ENCODE results near the gene MSRB1. TPM values are rescaled to one million over a fixed set of nuclear protein-coding genes. Genes with fewer than 3 reads are reported as not detected.

The MSRB1 gene
- polyA plus RNA-seq, 1 donor from 2014 or later = 6.0 TPM

DNA sequence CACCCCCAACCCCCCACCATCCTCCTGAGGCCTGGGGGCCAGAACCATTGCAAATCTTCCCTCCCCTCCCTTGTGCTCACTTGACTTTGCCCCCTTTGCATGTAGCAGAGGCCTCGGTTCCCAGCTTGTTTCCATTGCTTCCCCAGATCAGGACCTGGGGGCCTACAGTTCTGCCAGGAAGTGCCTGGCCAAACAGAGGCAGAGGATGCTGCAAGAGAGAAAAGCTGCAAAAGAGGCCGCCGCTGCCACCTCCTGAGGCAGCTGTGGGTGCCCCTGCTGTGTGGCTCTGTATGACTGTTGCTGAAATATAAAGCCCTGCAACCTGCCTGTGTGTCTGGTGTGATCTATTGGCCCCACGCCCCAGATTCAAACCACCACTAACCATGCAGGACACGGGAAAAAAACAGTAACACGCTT, 18.7 kb upstream of the MSRB1 start:
- Histone ChIP-seq H2AFZ (ENCODE audit: low read depth, low read length) (no peak overlapping the region), H3K27ac (ENCODE audit: low read length) (no peak overlapping the region), H3K79me2 (replicated peaks; ENCODE audit: insufficient read depth, low read length) (peaks cover 19% of the 10 kb centered on the region)

DNA sequence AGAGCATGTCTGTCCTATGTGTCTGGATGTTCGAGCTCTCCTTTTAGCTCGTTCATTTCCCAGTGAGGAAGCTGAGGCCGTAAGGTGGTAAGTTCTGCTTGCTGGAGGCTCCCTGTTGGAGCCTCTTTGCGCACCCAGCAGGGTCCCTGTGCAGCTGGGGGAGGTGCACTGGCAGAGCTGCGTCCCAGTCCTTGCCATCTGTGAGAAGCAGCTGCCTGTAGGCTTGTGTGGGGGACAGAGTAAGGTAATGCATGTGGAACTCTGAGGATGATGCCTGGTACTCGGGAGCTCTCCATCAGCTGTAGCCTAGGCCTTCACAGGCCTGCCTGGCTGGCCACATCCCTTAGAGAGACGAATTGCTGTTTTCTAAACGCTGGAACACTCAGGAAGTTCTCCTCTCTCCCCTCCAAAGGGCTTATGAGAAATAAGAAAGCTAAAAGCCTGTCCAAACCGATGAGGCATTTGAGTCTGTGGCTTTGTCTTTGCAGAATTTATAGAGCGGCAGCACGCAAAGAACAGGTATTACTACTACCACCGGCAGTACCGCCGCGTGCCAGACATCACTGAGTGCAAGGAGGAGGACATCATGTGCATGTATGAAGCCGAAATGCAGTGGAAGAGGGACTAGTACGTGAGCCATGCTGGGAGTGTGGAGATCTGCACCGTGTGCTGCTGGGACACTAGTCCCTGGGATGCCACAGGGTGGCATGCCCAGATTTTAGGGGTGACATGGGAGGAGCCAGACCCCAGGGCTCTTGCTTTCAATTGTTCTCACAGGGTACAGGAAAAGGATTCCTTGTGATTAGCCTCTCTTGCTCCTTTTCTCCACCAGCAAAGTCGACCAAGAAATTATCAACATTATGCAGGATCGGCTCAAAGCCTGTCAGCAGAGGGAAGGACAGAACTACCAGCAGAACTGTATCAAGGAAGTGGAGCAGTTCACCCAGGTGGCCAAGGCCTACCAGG, 17.9 kb upstream of the MSRB1 start:
- Histone ChIP-seq H4K20me1 (ENCODE audit: insufficient read depth) (no peaks in the 10 kb centered on the region), H3K9ac (ENCODE audit: low read length) (peak overlapping the region; percentile 96), H3K27me3 (ENCODE audit: insufficient read depth, low read depth, low read length) (no peaks in the 10 kb centered on the region), H3K4me2 (ENCODE audit: low read length) (no peak overlapping the region), H3K4me3 (ENCODE audit: low read length) (peak overlapping the region; percentile 97), H3K79me2 (replicated peaks; ENCODE audit: insufficient read depth, low read length) (peaks cover 18% of the 10 kb centered on the region), H3K9me3 (ENCODE audit: low read length) (no peaks in the 10 kb centered on the region), H3K27ac (ENCODE audit: low read length) (no peak overlapping the region), H2AFZ (ENCODE audit: low read depth, low read length) (no peak overlapping the region), H3F3A (ENCODE audit: insufficient read depth, low read length, poor library complexity, severe bottlenecking) (no peaks in the 10 kb centered on the region), H3K9me2 (ENCODE audit: insufficient read depth, low read length) (no peaks in the 10 kb centered on the region), H3K36me3 (ENCODE audit: insufficient read depth, low read length) (no peaks in the 10 kb centered on the region)
- TF ChIP-seq EP300 (conservative IDR thresholded peaks at IDR 0.05; ENCODE audit: poor library complexity, severe bottlenecking) (no peak), TAF1 (IDR thresholded peaks at IDR 0.05; ENCODE audit: low read depth) (no peak), SMC3 (conservative IDR thresholded peaks at IDR 0.05; ENCODE audit: poor library complexity) (no peak), MXI1 (conservative IDR thresholded peaks at IDR 0.05; ENCODE audit: poor library complexity, severe bottlenecking) (no peak), POLR2AphosphoS5 (IDR thresholded peaks at IDR 0.05) (no peak), RAD21 (conservative IDR thresholded peaks at IDR 0.05) (no peak), EZH2 (IDR thresholded peaks at IDR 0.05; ENCODE audit: borderline replicate concordance, insufficient read depth, low read length, poor library complexity, severe bottlenecking) (no peak)
- TF ChIP-seq, protein P1, sequence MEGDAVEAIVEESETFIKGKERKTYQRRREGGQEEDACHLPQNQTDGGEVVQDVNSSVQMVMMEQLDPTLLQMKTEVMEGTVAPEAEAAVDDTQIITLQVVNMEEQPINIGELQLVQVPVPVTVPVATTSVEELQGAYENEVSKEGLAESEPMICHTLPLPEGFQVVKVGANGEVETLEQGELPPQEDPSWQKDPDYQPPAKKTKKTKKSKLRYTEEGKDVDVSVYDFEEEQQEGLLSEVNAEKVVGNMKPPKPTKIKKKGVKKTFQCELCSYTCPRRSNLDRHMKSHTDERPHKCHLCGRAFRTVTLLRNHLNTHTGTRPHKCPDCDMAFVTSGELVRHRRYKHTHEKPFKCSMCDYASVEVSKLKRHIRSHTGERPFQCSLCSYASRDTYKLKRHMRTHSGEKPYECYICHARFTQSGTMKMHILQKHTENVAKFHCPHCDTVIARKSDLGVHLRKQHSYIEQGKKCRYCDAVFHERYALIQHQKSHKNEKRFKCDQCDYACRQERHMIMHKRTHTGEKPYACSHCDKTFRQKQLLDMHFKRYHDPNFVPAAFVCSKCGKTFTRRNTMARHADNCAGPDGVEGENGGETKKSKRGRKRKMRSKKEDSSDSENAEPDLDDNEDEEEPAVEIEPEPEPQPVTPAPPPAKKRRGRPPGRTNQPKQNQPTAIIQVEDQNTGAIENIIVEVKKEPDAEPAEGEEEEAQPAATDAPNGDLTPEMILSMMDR (IDR thresholded peaks at IDR 0.05; ENCODE audit: poor library complexity, severe bottlenecking) = no peak
- TF ChIP-seq, protein P2, sequence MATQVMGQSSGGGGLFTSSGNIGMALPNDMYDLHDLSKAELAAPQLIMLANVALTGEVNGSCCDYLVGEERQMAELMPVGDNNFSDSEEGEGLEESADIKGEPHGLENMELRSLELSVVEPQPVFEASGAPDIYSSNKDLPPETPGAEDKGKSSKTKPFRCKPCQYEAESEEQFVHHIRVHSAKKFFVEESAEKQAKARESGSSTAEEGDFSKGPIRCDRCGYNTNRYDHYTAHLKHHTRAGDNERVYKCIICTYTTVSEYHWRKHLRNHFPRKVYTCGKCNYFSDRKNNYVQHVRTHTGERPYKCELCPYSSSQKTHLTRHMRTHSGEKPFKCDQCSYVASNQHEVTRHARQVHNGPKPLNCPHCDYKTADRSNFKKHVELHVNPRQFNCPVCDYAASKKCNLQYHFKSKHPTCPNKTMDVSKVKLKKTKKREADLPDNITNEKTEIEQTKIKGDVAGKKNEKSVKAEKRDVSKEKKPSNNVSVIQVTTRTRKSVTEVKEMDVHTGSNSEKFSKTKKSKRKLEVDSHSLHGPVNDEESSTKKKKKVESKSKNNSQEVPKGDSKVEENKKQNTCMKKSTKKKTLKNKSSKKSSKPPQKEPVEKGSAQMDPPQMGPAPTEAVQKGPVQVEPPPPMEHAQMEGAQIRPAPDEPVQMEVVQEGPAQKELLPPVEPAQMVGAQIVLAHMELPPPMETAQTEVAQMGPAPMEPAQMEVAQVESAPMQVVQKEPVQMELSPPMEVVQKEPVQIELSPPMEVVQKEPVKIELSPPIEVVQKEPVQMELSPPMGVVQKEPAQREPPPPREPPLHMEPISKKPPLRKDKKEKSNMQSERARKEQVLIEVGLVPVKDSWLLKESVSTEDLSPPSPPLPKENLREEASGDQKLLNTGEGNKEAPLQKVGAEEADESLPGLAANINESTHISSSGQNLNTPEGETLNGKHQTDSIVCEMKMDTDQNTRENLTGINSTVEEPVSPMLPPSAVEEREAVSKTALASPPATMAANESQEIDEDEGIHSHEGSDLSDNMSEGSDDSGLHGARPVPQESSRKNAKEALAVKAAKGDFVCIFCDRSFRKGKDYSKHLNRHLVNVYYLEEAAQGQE (IDR thresholded peaks at IDR 0.05; ENCODE audit: borderline replicate concordance) = no peak

More for the DNA sequence above, 18.7 kb upstream of the MSRB1 start:
- Histone ChIP-seq H3K4me2 (ENCODE audit: low read length) (no peak overlapping the region), H3F3A (ENCODE audit: insufficient read depth, low read length, poor library complexity, severe bottlenecking) (no peaks in the 10 kb centered on the region), H3K9me2 (ENCODE audit: insufficient read depth, low read length) (no peaks in the 10 kb centered on the region), H4K20me1 (ENCODE audit: insufficient read depth) (no peaks in the 10 kb centered on the region), H3K36me3 (ENCODE audit: insufficient read depth, low read length) (no peaks in the 10 kb centered on the region), H3K4me3 (ENCODE audit: low read length) (no peak overlapping the region), H3K27me3 (ENCODE audit: insufficient read depth, low read depth, low read length) (no peaks in the 10 kb centered on the region), H3K9ac (ENCODE audit: low read length) (no peak overlapping the region), H3K9me3 (ENCODE audit: low read length) (no peaks in the 10 kb centered on the region)
- TF ChIP-seq TAF1 (IDR thresholded peaks at IDR 0.05; ENCODE audit: low read depth) = no peak
- TF ChIP-seq EP300 (conservative IDR thresholded peaks at IDR 0.05; ENCODE audit: poor library complexity, severe bottlenecking) = no peak
- TF ChIP-seq, protein P2 (IDR thresholded peaks at IDR 0.05; ENCODE audit: borderline replicate concordance) = no peak
- no peak for TF ChIP-seq RAD21 (conservative IDR thresholded peaks at IDR 0.05)
- no peak for TF ChIP-seq POLR2AphosphoS5 (IDR thresholded peaks at IDR 0.05)

Measured in neural cell (in vitro differentiated cells).